ENCODE data around the gene DOK6.

DOK6 gene

GRCh38 chr18:69490072-69490471 lies 89.4 kb downstream of the DOK6 start:
- no peak overlapping the region for H2AFZ ChIP-seq (ENCODE audit: low read length)
- no peak overlapping the region for H2BK15ac ChIP-seq (ENCODE audit: low read length)
- no peaks in the 10 kb centered on the region for H3K36me3 ChIP-seq (replicated peaks in 1 of 2; ENCODE audit: control insufficient read depth in 2 of 2, insufficient read depth in 2 of 2, low read length in 2 of 2)
- WGBS, 2 donors (ENCODE audit: extremely low coverage in 2 of 2, insufficient read length in 2 of 2, insufficient replicate concordance in 1 of 2): no CpG with 5 or more reads among the region's 1 CpG
- peaks cover 5 to 6% of the 10 kb centered on the region in 2 donors for H3K9me3 ChIP-seq (replicated peaks in 1 of 2; ENCODE audit: control insufficient read depth in 2 of 2, insufficient read depth in 1 of 2, low read depth in 1 of 2, low read length in 2 of 2)
- H3K79me1 ChIP-seq (ENCODE audit: low read depth, low read length): peaks cover 1% of the 10 kb centered on the region
- H3K14ac ChIP-seq (ENCODE audit: low read length): no peak overlapping the region
- no peak overlapping the region for H4K91ac ChIP-seq (ENCODE audit: low read depth, low read length, poor library complexity)
- no peak overlapping the region for H3K9ac ChIP-seq (ENCODE audit: low read depth, low read length, poor library complexity)
- no peak overlapping the region for H4K8ac ChIP-seq (ENCODE audit: low read depth, low read length)
- H3K4me2 ChIP-seq (ENCODE audit: insufficient read depth, low read length, poor library complexity, severe bottlenecking): no peak overlapping the region
- no peak overlapping the region for H2BK12ac ChIP-seq (ENCODE audit: low read length)
- no peak overlapping the region for H3K4me3 ChIP-seq (ENCODE audit: low read length in 2 of 2)
- no peak overlapping the region for H3K23ac ChIP-seq (ENCODE audit: low read depth, low read length, poor library complexity)
- H3K4me1 ChIP-seq (ENCODE audit: control insufficient read depth in 2 of 2, insufficient read depth in 1 of 2, low read depth in 1 of 2, low read length in 2 of 2): no peaks in the 10 kb centered on the region
- H3K4ac ChIP-seq (ENCODE audit: low read length): no peak overlapping the region
- no peak for DNase-seq (ENCODE audit: low spot score)
- no peak overlapping the region for H2AK5ac ChIP-seq (ENCODE audit: low read depth, low read length)
- H2BK120ac ChIP-seq (ENCODE audit: low read depth, low read length): no peak overlapping the region
- H3K18ac ChIP-seq (ENCODE audit: low read length): no peak overlapping the region
- no peak overlapping the region for H2BK5ac ChIP-seq (ENCODE audit: low read length)
- no peak overlapping the region for H3K27ac ChIP-seq (replicated peaks; ENCODE audit: low read length)
- H3K27me3 ChIP-seq (ENCODE audit: control insufficient read depth in 3 of 3, insufficient read depth in 3 of 3, low read depth in 1 of 3, low read length in 3 of 3): no peaks in the 10 kb centered on the region

GRCh38 chr18:69490813-69491212 lies 90.1 kb downstream of the DOK6 start:
- H3K14ac ChIP-seq (ENCODE audit: low read length): no peak overlapping the region
- no peak overlapping the region for H3K27ac ChIP-seq (replicated peaks; ENCODE audit: low read length)
- WGBS, 2 donors (ENCODE audit: extremely low coverage in 2 of 2, insufficient read length in 2 of 2, insufficient replicate concordance in 1 of 2): no CpG with 5 or more reads among the region's 4 CpGs
- no peak overlapping the region for H2BK120ac ChIP-seq (ENCODE audit: low read depth, low read length)
- H3K4me1 ChIP-seq (ENCODE audit: control insufficient read depth in 2 of 2, insufficient read depth in 1 of 2, low read depth in 1 of 2, low read length in 2 of 2): no peaks in the 10 kb centered on the region
- DNase-seq (ENCODE audit: low spot score): no peak
- no peak overlapping the region for H3K23ac ChIP-seq (ENCODE audit: low read depth, low read length, poor library complexity)
- no peak overlapping the region for H2BK15ac ChIP-seq (ENCODE audit: low read length)
- H3K4ac ChIP-seq (ENCODE audit: low read length): no peak overlapping the region
- no peak overlapping the region for H4K8ac ChIP-seq (ENCODE audit: low read depth, low read length)
- H3K9ac ChIP-seq (ENCODE audit: low read depth, low read length, poor library complexity): no peak overlapping the region
- H2BK5ac ChIP-seq (ENCODE audit: low read length): no peak overlapping the region
- H3K18ac ChIP-seq (ENCODE audit: low read length): no peak overlapping the region
- H4K91ac ChIP-seq (ENCODE audit: low read depth, low read length, poor library complexity): no peak overlapping the region
- H3K4me2 ChIP-seq (ENCODE audit: insufficient read depth, low read length, poor library complexity, severe bottlenecking): no peak overlapping the region
- no peak overlapping the region for H2BK12ac ChIP-seq (ENCODE audit: low read length)
- H3K79me1 ChIP-seq (ENCODE audit: low read depth, low read length): peaks cover 1% of the 10 kb centered on the region
- peaks cover 10 to 14% of the 10 kb centered on the region in 2 donors for H3K9me3 ChIP-seq (replicated peaks in 1 of 2; ENCODE audit: control insufficient read depth in 2 of 2, insufficient read depth in 1 of 2, low read depth in 1 of 2, low read length in 2 of 2)
- H2AK5ac ChIP-seq (ENCODE audit: low read depth, low read length): no peak overlapping the region
- H2AFZ ChIP-seq (ENCODE audit: low read length): no peak overlapping the region
- no peak overlapping the region for H3K4me3 ChIP-seq (ENCODE audit: low read length in 2 of 2)
- no peaks in the 10 kb centered on the region for H3K36me3 ChIP-seq (replicated peaks in 1 of 2; ENCODE audit: control insufficient read depth in 2 of 2, insufficient read depth in 2 of 2, low read length in 2 of 2)
- no peaks in the 10 kb centered on the region for H3K27me3 ChIP-seq (ENCODE audit: control insufficient read depth in 3 of 3, insufficient read depth in 3 of 3, low read depth in 1 of 3, low read length in 3 of 3)

- H2BK12ac ChIP-seq (ENCODE audit: low read length): no peak overlapping the region
- peaks cover 14 to 15% of the 10 kb centered on the region in 2 donors for H3K9me3 ChIP-seq (replicated peaks in 1 of 2; ENCODE audit: control insufficient read depth in 2 of 2, insufficient read depth in 1 of 2, low read depth in 1 of 2, low read length in 2 of 2)
- DNase-seq (ENCODE audit: low spot score): no peak
- H2BK5ac ChIP-seq (ENCODE audit: low read length): no peak overlapping the region
- no peak overlapping the region for H2BK120ac ChIP-seq (ENCODE audit: low read depth, low read length)
- H3K27ac ChIP-seq (replicated peaks; ENCODE audit: low read length): no peak overlapping the region
- H3K4me2 ChIP-seq (ENCODE audit: insufficient read depth, low read length, poor library complexity, severe bottlenecking): no peak overlapping the region
- H4K8ac ChIP-seq (ENCODE audit: low read depth, low read length): no peak overlapping the region
- no peaks in the 10 kb centered on the region for H3K36me3 ChIP-seq (replicated peaks in 1 of 2; ENCODE audit: control insufficient read depth in 2 of 2, insufficient read depth in 2 of 2, low read length in 2 of 2)
- no peak overlapping the region for H3K4ac ChIP-seq (ENCODE audit: low read length)
- H3K9ac ChIP-seq (ENCODE audit: low read depth, low read length, poor library complexity): no peak overlapping the region
- H3K27me3 ChIP-seq (ENCODE audit: control insufficient read depth in 3 of 3, insufficient read depth in 3 of 3, low read depth in 1 of 3, low read length in 3 of 3): no peaks in the 10 kb centered on the region
- WGBS, 2 donors (ENCODE audit: extremely low coverage in 2 of 2, insufficient read length in 2 of 2, insufficient replicate concordance in 1 of 2): no CpG with 5 or more reads among the region's 2 CpGs
- no peak overlapping the region for H4K91ac ChIP-seq (ENCODE audit: low read depth, low read length, poor library complexity)
- H3K18ac ChIP-seq (ENCODE audit: low read length): no peak overlapping the region
- H3K4me3 ChIP-seq (ENCODE audit: low read length in 2 of 2): no peak overlapping the region
- H2AK5ac ChIP-seq (ENCODE audit: low read depth, low read length): no peak overlapping the region
- H3K4me1 ChIP-seq (ENCODE audit: control insufficient read depth in 2 of 2, insufficient read depth in 1 of 2, low read depth in 1 of 2, low read length in 2 of 2): no peaks in the 10 kb centered on the region
- H2BK15ac ChIP-seq (ENCODE audit: low read length): no peak overlapping the region
- H3K23ac ChIP-seq (ENCODE audit: low read depth, low read length, poor library complexity): no peak overlapping the region
- H3K14ac ChIP-seq (ENCODE audit: low read length): no peak overlapping the region
- H2AFZ ChIP-seq (ENCODE audit: low read length): no peak overlapping the region
- H3K79me1 ChIP-seq (ENCODE audit: low read depth, low read length): peaks cover 1% of the 10 kb centered on the region
Measured at GRCh38 chr18:69491576-69491975, 90.9 kb downstream of the DOK6 start.

GRCh38 chr18:69492861-69493260 lies 92.2 kb downstream of the DOK6 start:
- no peak overlapping the region for H3K9ac ChIP-seq (ENCODE audit: low read depth, low read length, poor library complexity)
- H3K18ac ChIP-seq (ENCODE audit: low read length): no peak overlapping the region
- no peak overlapping the region for H3K23ac ChIP-seq (ENCODE audit: low read depth, low read length, poor library complexity)
- H3K79me1 ChIP-seq (ENCODE audit: low read depth, low read length): peaks cover 1% of the 10 kb centered on the region
- no peak overlapping the region for H3K14ac ChIP-seq (ENCODE audit: low read length)
- DNase-seq (ENCODE audit: low spot score): no peak
- H2BK12ac ChIP-seq (ENCODE audit: low read length): no peak overlapping the region
- no peaks in the 10 kb centered on the region for H3K4me1 ChIP-seq (ENCODE audit: control insufficient read depth in 2 of 2, insufficient read depth in 1 of 2, low read depth in 1 of 2, low read length in 2 of 2)
- H3K36me3 ChIP-seq (replicated peaks in 1 of 2; ENCODE audit: control insufficient read depth in 2 of 2, insufficient read depth in 2 of 2, low read length in 2 of 2): no peaks in the 10 kb centered on the region
- no peak overlapping the region for H2BK5ac ChIP-seq (ENCODE audit: low read length)
- no CpG with 5 or more reads among the region's 2 CpGs for WGBS, 2 donors (ENCODE audit: extremely low coverage in 2 of 2, insufficient read length in 2 of 2, insufficient replicate concordance in 1 of 2)
- H3K27me3 ChIP-seq (ENCODE audit: control insufficient read depth in 3 of 3, insufficient read depth in 3 of 3, low read depth in 1 of 3, low read length in 3 of 3): no peaks in the 10 kb centered on the region
- H3K9me3 ChIP-seq (replicated peaks in 1 of 2; ENCODE audit: control insufficient read depth in 2 of 2, insufficient read depth in 1 of 2, low read depth in 1 of 2, low read length in 2 of 2): peaks cover 15% of the 10 kb centered on the region in 2 donors
- H2AK5ac ChIP-seq (ENCODE audit: low read depth, low read length): no peak overlapping the region
- no peak overlapping the region for H2AFZ ChIP-seq (ENCODE audit: low read length)
- no peak overlapping the region for H4K91ac ChIP-seq (ENCODE audit: low read depth, low read length, poor library complexity)
- H4K8ac ChIP-seq (ENCODE audit: low read depth, low read length): no peak overlapping the region
- no peak overlapping the region for H3K4ac ChIP-seq (ENCODE audit: low read length)
- no peak overlapping the region for H3K4me2 ChIP-seq (ENCODE audit: insufficient read depth, low read length, poor library complexity, severe bottlenecking)
- H3K4me3 ChIP-seq (ENCODE audit: low read length in 2 of 2): no peak overlapping the region
- no peak overlapping the region for H2BK15ac ChIP-seq (ENCODE audit: low read length)
- no peak overlapping the region for H2BK120ac ChIP-seq (ENCODE audit: low read depth, low read length)
- H3K27ac ChIP-seq (replicated peaks; ENCODE audit: low read length): no peak overlapping the region
